NCI-H2227 (cell line): ENCODE results near the gene NLRP4.

ENCODE experiments used
- DNase-seq: peaks from one replicate; lab custom pipeline; 2025; ENCODE audit not compliant: unreplicated experiment; lab: John Stamatoyannopoulos, UW

NLRP4 gene

GRCh38 chr19:55836340-55836739 lies at the start of gene NLRP4:
Gene NLRP4, plus strand, starts transcription at chr19:55836540. Its CDS starts 15,541 bp downstream, at chr19:55852081.
- DNase-seq: peak; percentile 85

GRCh38 chr19:55795021-55795420 lies 41.3 kb upstream of the NLRP4 start:
- DNase-seq: no peak

DNA sequence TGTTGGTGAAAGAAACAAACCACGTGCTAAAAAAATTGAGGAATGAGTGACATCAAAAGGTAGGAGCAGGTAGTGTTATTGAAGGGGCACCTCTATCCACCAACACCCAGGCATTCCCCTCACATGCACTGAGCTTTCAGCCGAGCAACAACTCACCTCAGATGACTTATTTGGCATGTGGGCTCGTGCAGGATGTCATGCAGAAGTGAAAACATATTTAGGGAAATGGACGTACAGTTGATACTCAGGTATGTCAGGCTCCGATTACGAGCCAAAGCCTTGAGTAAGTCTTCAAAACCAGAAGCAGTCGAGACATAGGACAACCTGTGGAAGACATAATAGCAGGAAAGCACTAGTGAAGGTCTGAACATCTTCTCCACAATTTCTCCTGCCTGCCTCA lies 34.9 kb upstream of the NLRP4 start:
- no peak for DNase-seq

DNA sequence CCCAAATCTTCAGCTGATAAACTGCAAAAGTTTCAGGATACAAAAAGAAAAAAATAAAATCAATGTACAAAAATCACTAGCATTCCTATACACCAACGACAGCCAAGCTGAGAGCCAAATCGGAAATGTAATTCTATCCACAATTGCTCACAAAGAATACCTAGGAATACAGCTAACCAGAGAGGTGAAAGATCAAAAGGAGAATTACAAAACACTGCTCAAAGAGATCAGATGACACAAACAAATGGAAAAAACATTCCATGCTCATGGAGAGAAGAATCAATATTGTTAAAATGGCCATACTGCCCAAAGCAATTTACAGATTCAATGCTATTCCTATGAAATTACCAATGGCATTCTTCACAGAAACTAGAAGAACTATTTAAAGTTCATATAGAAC lies 34.1 kb upstream of the NLRP4 start:
- no peak for DNase-seq

GRCh38 chr19:55809381-55810058 lies 26.8 kb upstream of the NLRP4 start:
- peak; percentile 90 for DNase-seq

- DNase-seq: no peak
Observed at GRCh38 chr19:55811340-55811739, 25.0 kb upstream of the NLRP4 start.

DNA sequence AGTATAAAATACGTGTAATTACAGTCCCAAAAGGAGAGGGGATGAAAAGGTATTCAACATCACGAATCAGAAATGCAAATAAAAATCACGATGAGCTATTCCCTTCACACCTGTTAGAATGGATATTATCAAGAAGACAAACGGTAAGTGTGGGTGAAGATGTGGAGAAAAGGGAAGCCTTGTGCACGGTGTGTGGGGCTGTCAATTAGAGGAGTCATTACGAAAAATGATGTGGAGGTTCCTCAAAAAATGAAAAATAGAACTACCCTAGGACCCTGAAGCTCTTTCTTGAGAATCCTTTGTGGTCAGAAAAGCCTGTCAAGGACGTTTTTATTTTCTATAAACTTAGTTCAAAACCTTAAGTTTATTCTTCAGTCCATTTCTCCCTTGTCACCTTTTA lies 23.9 kb upstream of the NLRP4 start:
- no peak for DNase-seq

- no peak for DNase-seq
Observed at GRCh38 chr19:55813906-55814305, 22.4 kb upstream of the NLRP4 start.

DNA sequence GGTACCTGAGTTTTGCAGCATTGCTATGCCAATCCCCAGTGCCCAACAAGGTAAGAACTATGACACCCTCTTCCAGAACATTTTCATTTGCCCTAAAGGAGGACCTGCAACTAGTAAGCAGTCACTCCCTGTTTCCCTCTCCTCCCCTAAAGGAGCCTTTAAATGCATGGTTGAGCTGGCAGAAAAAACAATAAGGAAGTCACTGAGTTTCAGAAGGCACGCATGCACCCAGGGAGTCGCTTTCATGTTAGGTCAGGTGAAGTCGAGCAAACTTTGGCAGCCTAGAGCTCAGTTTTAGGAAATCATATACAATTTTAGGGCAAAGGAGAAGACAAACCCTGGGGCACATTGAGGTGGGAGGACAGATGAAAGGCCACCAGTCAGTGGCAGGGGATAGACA lies 16.3 kb upstream of the NLRP4 start:
- no peak for DNase-seq

- DNase-seq: no peak
Observed at GRCh38 chr19:55830656-55831055, 5.7 kb upstream of the NLRP4 start.

DNA sequence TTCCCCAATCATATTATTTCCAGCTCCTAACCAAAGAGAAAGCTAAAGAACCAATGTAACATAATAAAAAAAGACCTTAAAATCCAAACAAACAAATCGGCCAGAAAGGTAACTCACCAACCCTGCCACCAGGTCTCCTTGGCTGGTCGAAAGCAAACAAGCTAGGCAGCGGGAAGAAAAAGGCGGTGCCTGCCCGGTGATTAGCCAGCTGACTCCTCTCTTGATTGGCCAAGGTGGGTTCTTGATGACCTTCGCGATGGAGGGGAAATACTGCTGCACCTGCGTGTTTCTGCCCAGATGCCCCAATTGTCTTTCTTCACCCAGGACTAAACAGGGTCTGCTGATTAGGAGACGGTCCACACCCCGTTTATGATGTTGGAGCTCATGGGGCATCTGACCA lies 4.5 kb upstream of the NLRP4 start, which contains the start of gene NLRP11:
NLRP11 (minus strand) TSS at position 154 of the 400 bp plus-strand sequence. CDS start 13,825 bp downstream, outside the sequence.
- no peak for DNase-seq

GRCh38 chr19:55832676-55833075 lies 3.7 kb upstream of the NLRP4 start:
- no peak for DNase-seq

DNA sequence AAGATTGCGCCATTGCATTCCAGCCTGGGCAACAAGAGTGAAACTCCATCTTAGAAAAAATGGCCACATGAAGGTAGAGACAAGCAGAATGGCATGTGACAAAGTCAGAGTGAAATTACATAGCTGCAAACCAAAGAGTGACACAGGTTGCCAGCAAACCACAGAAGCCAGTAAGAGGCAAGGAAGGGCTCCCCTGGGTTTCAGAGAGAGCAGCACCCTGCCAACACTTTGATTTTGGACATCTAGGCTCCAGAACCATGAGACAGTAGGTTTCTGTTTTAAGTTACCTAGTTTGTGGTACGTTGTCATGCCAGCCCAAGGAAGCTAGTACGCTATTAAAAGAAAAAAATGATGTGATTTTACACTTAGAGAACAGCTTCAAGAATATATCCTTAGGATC lies 1.9 kb downstream of the NLRP4 start:
- no peak for DNase-seq

DNA sequence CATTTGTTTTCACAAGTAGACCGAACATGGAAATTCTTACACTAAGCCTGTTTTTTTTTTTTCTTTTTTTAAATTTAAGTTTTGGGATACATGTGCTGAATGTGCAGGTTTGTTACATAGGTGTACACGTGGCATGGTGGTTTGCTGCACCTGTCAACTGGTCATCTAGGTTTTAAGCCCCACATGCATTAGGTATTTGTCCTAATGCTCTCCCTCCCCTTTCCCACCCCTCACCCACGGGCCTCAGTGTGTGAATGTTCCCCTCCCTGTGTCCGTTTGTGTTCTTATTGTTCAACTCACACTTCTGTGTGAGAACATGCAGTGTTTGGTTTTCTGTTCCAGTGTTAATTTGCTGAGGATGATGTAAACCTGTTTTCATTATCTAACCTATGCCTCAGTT lies 2.6 kb downstream of the NLRP4 start:
- DNase-seq: no peak

DNA sequence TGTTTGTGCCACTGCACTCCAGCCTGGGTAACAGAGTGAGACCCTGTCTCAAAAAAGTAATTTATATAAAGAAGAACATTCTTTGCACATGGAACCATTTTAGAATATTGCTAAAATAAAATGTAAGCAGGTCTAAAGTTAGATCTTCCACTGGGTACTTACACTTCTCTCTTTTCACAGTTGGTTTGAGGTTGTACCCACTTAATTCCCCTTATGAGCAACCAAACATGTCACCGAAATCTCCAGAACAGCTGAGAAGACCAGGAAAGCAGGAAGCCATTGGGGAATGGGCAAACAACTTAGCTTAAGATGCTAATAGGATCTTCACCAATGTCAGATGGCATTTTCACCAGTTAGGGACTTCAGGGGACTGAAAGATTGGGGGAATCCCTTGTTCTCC lies 18.8 kb downstream of the NLRP4 start:
- DNase-seq: no peak

DNA sequence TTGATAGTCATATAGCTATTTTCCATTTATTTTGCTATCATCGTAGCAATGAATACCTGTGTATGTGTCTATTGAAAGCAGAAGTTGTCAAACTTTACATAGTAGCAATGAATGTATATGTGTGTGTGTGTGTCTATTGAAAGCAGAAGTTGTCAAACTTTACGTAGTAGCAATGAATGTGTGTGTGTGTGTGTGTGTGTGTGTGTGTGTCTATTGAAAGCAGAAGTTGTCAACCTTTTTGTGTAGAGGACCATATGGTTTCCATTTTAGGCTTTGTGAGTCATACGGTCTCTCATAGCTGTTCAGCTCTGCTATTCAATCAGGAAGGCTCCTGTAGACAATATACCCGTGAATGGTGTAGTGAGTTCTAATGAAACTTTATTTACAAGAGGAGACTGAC lies 20.8 kb downstream of the NLRP4 start:
- DNase-seq: no peak

GRCh38 chr19:55857974-55858373 lies 21.6 kb downstream of the NLRP4 start:
- no peak for DNase-seq

GRCh38 chr19:55858401-55858800 lies 22.1 kb downstream of the NLRP4 start:
- DNase-seq: no peak

DNA sequence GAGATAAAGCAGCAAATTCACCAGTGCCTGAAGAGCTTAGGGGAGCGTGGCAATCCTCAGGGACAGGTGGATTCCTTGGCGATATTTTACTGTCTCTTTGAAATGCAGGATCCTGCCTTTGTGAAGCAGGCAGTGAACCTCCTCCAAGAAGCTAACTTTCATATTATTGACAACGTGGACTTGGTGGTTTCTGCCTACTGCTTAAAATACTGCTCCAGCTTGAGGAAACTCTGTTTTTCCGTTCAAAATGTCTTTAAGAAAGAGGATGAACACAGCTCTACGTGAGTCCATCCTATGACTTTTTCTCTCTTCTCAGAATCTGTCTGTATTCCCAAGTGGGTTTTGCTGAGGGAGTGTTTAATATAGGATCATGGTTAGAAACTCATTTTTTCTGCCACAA lies 22.6 kb downstream of the NLRP4 start:
- DNase-seq: no peak

- no peak for DNase-seq
Observed at GRCh38 chr19:55866521-55866920, 30.2 kb downstream of the NLRP4 start.

GRCh38 chr19:55867101-55867500 lies 30.8 kb downstream of the NLRP4 start:
- DNase-seq: no peak

DNA sequence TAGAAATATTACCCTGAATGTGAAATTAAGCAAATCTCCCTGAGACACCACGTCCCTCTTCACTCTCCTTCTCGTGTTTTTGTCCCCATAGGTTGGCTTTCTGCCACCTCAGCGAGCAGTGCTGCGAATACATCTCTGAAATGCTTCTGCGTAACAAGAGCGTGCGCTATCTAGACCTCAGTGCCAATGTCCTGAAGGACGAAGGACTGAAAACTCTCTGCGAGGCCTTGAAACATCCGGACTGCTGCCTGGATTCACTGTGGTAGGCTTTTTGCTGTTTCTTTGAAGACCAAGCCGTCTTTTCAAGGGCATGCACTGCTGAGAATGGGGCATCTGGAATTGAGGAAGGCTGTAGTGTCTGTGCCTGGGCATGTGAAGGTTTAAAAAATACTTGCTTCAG lies 34.4 kb downstream of the NLRP4 start:
- no peak for DNase-seq

GRCh38 chr19:55877211-55877610 lies 40.9 kb downstream of the NLRP4 start:
- DNase-seq: no peak
